ENCODE data around the gene PCDH9.

DNA sequence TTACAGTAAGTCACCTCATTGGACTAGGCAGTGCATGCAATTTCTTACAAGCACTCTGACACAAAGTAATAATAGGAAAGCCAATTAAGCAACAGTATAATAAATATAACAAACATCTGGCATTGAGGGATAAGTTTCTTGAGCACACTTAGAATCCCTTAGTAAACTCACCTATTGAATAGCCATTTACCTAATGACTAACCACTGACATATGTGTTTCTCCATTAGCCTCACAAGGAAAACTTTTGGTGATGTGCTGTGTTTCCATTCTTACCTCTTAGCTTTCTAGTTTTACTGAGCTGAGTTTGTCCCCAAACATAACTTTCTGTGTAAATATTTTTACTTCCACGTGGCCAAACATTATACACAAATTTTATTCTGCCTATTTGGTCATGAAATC, 47.4 kb upstream of the PCDH9 start:
- no peak for TF ChIP-seq POLR2A (IDR thresholded peaks at IDR 0.05)
- TF ChIP-seq, protein P1, sequence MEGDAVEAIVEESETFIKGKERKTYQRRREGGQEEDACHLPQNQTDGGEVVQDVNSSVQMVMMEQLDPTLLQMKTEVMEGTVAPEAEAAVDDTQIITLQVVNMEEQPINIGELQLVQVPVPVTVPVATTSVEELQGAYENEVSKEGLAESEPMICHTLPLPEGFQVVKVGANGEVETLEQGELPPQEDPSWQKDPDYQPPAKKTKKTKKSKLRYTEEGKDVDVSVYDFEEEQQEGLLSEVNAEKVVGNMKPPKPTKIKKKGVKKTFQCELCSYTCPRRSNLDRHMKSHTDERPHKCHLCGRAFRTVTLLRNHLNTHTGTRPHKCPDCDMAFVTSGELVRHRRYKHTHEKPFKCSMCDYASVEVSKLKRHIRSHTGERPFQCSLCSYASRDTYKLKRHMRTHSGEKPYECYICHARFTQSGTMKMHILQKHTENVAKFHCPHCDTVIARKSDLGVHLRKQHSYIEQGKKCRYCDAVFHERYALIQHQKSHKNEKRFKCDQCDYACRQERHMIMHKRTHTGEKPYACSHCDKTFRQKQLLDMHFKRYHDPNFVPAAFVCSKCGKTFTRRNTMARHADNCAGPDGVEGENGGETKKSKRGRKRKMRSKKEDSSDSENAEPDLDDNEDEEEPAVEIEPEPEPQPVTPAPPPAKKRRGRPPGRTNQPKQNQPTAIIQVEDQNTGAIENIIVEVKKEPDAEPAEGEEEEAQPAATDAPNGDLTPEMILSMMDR (IDR thresholded peaks at IDR 0.05) = no peak
- no peak for TF ChIP-seq EP300 (IDR thresholded peaks at IDR 0.05)

All from suprapubic skin (tissue), 3 donors.